LoVo (cell line): ENCODE measurements around the gene PTPRF.
A peak's percentile ranks its signal among the peaks of the same experiment; 100 is the strongest.
"Not testable (repeated sequence)": the region's sequence is repeated elsewhere in the genome, so short reads cannot be mapped to it uniquely, and the experiment has no call there.

Source experiments
- DNase-seq: peaks from one replicate; pipeline ENCODE4 v3.0.0-alpha.2; 2016; ENCODE audit warnings: low spot score

The PTPRF gene

DNA sequence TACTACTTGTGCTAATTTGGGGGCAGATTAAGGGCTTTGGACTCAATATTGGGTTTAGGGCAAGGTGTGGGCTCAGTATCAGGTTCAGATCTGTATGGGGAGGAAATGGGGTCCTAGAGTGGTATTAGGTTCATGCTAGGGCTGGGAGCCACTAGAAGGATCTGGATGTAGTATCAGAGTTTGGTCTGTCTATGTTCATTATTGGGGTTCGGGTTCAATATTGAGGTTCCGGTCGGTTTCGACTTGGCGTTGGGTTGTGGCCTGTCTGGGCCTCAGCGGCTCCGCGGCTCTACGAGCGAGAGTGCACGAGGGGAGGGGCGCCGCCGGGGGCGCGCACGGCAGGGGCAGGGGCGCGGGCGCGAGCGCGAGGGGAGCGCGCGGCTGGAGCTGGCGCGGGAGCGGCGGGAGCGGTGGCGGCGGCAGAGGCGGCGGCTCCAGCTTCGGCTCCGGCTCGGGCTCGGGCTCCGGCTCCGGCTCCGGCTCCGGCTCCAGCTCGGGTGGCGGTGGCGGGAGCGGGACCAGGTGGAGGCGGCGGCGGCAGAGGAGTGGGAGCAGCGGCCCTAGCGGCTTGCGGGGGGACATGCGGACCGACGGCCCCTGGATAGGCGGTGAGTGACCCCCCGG is at the start of gene PTPRF:
PTPRF (plus strand) TSS at position 401 of the 624 bp plus-strand sequence. CDS start 14,193 bp downstream, outside the sequence.
- DNase-seq: peak; percentile 63

DNA sequence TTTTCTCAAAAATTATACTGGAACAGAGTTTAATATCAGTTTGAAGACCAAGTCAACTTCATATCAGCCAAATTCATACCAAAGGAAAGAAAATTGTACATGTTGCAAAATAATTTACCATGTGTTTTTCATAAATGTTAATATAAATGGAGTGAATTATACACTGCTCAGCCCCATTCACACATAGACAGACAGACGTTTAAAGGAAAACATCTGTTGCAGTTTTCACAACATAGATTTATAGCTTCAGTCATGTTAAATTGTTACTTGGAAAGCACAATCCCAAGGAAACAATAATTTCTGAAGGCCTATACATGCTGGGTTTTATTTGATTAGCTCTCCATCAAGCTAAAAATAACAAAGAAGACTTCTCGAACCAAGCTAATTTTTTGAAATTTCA is 49.2 kb upstream of the PTPRF start:
- DNase-seq: no peak

DNA sequence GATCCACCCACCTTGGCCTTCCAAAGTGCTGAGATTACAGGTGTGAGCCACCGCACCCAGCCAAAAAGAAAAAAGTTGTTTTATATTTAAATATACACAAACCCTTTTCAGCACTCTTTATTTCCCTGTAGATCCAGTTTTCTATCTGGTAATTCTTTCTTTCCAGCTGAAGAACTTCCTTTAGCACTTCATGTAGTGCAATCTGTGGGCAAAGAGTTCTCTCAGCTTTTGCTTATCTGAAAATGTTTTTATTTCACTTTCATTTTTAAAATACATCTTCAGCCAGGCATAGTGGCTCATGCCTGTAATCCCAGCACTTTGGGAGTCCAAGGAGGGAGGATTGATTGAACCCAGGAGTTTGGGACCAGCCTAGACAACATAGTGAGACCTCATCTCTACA is 48.5 kb upstream of the PTPRF start:
- DNase-seq: no peak

DNA sequence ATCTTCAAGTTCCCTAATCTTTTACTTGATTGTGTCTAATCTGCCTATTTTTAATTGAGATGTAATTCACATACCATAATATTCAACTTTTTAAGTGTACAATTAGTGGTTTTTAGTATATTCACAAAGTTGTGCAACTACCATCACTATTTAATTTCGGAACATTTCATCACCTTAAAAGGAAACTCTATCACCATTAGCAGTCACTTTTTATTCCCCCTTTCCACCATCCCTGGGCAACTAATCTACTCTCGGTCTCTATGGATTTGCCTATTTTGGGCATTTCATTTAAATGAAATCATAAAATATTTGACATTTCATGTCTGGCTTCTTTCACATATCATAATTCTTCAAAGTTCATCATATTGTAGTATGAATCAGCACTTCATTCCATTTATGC is 46.3 kb upstream of the PTPRF start:
- DNase-seq: no peak

DNA sequence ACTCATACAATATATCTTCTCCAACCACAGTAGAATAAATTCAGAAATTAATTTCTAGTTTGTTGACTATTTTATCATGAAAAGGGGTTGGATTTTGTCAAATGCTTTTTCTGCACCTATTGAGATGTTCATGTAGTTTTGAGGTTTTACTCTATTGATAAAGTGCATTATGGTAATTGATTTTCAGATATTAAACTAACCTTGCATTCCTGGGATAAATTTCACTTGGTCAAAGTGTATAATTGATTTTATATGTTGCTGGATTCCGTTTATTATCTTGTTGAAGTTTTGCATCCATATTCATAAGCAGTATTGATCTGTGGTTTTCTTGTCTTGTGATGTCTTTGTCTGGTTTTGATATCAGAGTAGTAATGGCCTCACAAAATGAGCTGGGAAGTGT is 42.5 kb upstream of the PTPRF start:
- DNase-seq: no peak

DNA sequence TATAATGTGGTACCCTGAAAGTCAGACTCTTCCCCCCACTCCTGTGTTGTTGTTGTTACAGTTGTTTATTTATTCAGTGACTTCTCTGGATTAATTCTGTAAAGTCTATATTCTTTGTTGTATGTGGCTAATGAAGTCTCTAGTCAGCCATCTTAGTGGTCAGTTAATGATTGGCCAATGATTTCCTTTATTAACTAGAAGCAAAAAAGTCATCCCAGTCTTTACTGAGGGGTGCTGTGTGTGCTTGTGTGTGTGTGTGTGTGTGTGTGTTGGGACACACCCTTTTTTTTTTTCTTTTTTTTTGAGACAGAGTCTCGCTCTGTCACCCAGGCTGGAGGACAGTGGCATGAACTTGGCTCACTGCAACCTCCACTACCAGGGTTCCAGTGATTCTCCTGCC is 39.6 kb upstream of the PTPRF start:
- DNase-seq: no peak

DNA sequence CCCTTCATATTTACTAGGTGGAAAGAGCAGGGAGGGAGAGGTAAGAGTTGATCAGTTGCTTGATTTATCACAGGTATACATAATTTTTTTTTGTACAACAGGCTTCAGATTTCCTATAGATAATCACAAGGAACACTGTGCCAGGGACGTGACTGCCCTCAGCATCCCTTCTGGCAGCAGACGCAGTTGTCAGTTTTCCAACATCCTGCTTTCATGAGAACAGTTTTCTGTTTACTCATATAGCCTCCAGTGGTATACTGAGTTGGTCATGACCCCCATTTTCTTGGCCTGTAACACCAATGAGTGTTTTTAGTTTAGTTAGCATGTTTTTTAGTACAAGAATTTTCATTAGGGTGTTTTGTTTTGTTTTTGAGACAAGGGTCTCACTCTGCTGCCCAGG is 37.9 kb upstream of the PTPRF start:
- DNase-seq: no peak

DNA sequence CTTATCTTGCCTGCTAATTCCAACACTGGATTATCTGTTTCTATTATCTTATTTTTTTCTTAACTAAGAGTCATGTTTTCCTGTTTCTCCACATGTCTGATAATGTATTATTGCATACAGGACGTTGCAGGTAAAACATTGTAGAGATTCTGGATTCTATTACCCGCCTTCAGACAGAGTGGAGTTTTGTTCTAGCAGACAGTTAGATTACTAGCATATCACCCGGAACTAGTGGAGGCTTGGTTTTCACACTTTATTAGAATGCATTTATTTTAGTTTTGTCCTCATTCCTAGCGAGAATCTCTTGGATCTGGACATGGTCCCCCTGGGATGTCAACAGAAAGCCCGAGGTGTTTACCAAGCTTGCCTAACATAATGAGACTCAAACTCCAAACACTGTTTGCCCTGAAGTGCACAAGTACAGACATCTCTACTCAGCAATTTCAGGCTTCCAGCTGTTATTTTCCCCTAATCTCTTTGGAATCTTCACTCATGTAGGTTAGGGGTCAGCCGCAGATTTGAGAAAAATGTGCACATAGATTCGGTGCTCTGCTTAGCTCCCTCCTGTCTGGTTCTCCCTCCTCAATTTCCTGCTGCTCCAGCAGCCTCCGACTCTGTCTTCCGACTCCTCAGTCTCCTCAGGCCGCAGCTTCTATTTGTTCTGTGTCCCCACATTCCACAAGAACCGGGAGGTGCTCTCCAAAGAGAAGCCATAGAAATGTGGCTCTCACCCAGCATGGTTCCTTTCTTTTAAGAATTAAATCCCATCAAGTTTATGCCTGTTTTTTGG is 36.8 kb upstream of the PTPRF start:
- DNase-seq: no peak

DNA sequence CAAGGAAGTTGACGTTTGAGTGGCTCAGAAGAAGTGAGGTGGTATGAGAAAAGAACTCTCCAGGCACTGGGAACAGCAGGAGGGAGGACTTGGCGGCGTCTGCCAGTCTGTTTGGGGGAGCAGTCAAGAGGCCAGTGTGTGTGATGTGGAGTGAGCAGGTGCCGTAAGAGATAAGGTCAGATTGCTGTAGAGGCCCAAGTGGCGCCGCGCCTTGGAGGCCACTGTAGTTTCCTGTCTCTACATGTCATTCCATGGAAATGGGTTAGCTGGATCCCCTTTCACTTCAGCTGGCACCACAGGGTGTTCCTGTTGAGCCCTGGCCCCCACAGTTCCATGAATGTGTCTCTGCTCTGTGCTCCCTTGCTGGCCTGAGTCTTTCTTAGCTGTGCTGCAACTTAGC is 35.5 kb upstream of the PTPRF start:
- DNase-seq: no peak

DNA sequence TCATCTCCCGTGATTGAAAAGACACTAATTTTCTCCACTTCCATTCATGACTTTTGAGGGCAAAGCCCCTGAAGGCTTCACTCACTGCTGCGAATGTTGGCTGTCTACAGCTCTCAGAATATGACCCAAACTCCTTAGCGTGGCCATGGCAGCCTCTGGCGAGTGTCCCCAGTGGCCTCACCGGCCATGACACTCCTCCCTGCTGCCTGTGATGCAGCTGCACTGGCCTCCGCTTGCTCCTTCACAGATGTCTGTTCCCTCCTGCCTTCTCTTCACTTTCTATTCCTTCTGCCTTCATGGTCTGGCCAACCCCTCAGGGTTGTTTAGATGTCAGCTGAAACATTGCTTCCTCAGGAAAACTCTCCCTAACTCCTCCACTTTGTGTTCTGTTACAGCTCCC is 30.8 kb upstream of the PTPRF start:
- no peak for DNase-seq

DNA sequence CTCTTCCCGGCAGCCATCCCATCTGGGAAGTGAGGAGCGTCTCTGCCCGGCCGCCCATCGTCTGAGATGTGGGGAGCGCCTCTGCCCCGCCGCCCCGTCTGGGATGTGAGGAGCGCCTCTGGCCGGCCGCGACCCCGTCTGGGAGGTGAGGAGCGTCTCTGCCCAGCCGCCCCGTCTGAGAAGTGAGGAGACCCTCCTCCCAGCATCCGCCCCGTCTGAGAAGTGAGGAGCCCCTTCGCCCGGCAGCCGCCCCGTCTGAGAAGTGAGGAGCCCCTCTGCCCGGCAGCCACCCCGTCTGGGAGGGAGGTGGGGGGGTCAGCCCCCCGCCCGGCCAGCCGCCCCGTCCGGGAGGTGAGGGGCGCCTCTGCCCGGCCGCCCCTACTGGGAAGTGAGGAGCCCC is 28.9 kb upstream of the PTPRF start:
- DNase-seq: not testable (repeated sequence)

DNA sequence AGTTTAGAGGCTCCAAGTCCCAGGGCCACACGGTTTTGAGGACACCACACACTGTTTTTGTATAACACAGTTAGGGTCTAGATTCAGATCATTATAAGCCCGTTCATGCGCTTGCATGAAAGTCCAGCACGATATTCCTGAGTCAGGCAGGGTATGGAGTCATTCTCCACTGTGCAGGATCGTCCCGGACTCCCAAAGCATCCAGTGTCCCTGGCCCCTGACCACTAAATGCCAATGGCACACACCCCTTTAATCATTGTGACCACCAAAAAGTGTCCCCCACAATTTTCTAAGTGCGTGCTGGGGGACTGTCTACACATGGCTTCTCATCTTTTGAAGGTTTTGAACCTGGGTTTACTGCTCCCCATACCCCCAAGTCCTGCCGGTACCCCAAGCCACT is 27.1 kb upstream of the PTPRF start:
- DNase-seq: no peak

DNA sequence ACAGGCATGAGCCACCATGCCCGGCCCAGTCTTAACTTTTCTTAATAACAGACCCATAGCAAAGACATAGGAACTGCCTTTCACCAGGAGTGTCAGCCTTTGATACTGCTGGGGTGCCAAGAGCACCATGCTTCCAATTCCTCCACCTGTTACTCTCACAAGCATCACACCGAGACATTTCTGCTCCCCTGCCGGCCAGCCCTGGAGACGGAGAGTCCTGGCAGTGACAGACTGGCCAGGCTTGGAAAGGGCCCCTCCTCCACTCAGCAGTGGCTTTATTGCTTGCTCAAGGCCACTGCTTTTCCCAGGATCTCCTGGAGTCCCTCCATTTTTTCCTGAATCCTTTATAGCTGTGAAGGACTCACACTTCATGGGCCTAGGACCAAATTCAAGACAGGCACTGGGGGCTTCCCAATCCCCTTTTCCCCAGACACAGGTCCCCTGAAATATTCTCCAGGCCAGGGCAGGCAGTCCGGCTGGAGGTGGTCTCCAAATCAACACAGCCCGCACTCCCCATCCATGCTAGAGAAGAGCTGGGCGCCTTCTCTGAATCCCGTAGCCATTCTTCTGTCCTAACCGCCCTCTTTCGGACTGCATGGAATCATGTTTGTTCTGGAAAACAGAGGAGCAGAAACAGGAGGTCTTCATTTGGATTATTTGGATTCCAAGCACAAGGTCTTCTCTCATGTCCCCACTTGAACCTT is 25.5 kb upstream of the PTPRF start:
- DNase-seq: no peak

DNA sequence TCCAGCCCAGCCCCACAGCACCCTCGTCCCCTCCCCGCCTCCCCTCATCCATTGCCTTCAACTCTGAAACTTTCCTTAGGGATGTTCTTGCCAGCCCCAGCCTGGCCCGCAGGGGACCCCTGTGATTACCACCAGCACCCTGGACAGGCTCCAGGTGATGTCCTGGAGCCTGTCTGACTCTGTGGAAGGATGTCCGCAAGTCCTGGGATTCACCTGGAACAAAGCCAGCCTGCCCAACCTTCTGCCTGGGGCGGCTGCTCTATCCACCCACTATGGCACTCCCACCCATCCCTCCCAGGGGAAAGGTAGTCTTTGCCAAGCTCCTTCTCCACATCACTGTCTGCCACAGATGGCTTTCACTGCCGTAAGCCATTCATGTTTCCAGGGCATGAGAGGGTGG is 24.4 kb upstream of the PTPRF start:
- DNase-seq: no peak

DNA sequence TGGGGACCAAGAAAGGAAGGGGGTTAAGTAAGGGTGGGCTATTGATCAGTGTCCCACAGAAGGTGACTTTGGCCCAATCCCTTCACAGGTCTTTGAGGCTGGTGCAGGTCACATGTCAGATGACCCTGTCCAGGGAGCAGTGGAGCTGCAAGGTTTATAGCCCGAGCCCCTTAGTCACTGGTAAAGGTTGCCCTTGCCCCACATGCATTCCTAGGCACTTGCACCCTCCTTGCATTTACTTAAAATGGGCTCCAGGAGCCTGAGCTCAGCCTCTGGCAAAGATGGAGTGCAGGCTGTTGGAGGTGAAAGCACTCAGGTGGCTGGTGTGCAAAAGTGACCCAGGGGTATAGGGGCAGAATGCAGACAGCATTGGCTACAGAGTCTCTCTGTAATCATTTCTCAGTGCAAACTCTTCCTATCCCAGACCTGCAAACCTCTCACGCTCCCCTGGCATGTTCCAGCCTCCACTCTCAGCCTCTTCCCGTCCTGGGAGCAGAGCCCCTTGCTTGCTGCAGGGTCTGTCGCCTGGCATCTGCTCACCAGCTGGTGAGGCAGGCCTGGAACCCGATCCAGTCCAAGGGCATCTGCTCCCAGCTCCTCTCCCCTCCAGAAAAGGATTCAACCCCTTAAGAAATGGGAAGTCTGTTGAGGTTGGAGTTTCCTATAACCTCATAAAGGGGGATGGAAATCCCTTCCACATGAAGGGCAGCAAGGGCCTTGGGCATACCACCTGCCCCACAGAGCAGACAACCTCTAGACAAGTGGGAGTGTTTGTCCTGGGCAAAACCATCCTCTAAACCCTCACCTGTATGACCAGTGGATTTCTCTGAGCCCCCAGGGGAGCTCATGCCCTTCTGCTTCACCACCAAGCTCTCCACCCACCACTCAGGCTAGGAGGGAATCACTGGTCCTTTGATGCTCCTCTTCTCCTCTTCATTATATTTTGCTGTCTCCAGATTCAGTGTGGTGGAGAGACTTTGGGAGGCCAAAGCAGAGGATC is 23.1 kb upstream of the PTPRF start:
- DNase-seq: no peak

DNA sequence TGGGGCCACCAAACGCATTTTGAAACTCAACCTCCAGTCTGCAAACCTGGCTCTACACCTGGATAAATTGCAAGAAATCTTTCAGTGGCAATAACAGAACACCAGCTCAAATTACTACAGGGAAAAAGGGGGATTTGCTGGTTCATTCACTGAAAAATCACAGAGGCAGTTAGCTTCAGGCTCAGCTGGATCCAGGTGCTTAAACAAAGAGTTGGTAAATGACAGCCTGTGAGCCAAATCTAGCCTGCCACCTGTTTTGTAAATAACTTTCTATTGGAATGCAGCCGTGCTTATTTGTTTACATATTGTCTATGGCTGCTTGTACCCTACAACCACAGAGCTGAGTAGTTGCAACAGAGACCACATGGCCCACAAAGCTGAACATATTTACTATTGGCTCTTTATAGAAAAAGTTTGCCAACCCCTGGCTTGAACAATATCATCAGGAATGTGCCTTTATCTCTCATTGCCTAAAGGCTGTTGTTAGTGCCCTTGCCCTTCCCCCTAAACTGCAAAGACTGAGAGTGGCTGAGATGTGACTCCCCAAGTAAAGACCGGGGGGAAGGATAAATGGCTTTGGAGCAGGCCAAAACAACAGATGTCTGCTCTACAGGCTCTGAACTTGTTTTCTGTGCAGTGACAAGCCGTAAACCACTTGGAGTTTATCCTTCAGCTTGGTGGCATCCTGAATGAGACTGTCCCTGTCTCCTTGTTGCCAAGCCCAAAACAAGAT is 21.5 kb upstream of the PTPRF start:
- DNase-seq: no peak

DNA sequence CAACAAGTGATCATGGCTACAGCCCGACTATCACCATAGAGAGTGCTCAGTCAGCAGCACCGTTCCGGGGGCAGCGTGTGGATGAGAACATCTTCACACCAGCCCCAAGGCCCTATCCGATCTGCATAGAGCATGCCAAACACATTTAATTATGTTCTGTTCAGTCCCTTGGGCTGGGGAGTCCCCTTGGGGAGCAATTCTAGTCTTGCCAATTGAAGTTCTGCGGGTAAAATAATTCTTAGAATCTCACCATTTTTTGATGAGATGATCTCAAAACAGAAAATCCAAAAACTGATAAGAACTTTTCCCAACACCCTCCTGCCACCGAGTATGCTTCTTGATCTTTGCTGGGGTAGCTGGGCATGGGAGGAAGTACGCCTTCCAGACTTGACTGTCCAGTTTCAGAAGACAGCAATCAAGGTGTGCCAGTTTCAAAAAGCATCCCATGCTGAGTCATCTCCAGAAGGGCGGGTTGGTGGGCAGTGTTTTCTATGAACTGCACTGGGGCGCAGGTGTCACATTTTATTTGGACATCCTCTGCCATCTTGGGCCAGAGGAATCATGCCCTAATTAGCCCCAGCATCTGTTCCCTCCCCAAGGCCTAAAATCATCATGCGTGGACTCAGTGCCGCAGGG is 20.8 kb upstream of the PTPRF start:
- DNase-seq: no peak

DNA sequence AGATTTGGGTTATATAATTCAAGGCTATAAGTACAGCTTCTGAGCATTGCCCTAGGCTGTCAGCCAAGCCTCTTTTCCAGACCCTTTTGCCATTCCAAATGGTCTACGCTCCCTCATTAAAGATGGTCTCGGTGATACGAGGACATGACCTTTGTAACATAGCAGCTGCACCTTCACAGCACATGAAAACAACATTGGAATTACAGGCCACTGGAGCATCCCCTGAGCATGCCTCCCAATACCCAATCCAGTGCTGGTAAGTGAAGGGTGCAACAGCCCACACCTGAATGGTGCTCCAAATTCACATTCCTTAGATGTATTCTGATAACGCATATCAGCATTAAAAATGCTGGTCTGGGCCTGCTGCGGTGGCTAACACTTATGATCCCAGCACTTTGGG is 20.1 kb upstream of the PTPRF start:
- DNase-seq: no peak

DNA sequence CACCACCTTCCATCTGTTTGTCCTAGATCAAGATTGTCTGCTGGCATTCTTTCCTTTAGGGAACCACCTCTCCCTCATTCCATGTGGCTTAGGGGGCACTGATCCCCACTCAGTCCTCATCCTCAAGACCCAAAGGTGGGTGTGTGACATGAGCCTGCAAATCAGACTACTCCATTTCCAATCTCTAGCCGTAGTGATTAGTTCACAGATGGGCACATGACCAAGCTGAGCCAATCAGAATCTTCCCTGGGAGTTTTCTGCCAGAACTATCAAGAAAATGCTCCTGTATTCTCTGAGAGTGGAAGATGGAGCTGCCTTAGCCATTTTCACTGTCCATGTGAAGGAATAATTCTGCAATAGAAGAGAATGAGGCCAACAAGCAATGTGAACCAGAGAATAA is 19.3 kb upstream of the PTPRF start:
- no peak for DNase-seq

DNA sequence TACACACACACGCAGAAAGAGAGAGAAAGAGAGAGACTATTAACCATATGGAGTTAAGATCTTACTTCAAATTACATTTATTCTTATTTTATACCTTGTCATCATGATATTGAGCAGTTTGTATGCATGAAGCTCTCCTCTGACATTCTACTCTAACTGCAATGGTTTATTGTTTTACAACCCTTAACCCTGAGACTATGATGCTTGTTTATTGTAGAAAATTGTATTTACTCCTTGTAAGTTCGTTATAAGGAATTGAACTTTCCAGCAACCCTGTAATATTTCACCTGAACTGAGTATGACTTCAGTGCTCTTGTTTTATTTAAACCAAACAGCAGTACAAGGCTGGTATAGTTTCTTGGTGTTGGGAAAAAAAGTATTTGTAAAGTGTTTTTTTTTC is 18.6 kb upstream of the PTPRF start:
- DNase-seq: no peak

DNA sequence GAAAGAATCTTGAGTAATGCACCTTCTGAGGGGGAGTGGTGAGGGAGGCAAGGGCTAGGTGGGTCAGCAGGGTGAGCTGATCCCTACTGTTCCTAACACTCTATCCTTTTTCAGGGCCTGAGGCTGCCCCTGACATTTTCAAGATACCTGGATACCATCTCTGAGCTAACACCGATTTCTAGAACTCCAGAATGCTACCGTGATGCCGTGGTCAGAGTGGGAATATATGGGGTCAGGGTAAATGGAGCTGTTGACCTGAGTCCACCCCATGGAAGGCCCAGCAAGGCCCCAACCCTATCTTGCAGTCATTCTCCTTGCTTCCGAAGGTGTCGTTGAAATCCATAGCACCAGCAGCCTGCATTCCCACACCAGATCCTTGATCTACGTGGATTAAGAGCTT is 18.0 kb upstream of the PTPRF start:
- no peak for DNase-seq
